ENCODE data around the gene MAP7. TPM values are rescaled to one million over a fixed set of nuclear protein-coding genes. Genes with fewer than 3 reads are reported as not detected.

The MAP7 gene
- total RNA-seq, 2 experiments from 2014 or later: 0.45 to 0.49 TPM

DNA sequence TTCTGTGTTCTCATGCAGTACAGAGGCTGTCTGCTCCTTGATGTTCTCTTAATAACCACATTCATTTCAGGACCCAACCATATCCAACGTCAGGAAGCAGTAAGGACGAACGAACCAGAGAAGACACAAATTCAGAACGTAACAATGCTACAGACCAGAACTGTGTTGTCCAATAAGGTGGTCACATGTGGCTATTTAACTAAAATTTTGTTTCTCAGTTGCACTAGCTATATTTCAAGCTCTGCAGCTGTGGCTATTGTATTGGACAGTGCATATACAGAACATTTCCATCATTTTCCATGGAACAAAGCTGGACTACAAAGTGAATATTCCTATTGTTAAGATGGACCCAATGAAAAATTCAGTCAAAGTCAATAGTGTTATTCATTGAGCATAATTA is 27.0 kb downstream of the MAP7 start:
- Histone ChIP-seq H3K27me3 (ENCODE audit: control insufficient read depth in 1 of 2, insufficient read depth in 2 of 2, low read length in 2 of 2) (no peaks in the 10 kb centered on the region), H3K4me1 (ENCODE audit: insufficient read depth, low read length) (peaks cover 14% of the 10 kb centered on the region), H3K36me3 (ENCODE audit: insufficient read depth, low read length) (no peaks in the 10 kb centered on the region), H3K9me3 (ENCODE audit: control insufficient read depth in 1 of 2, insufficient read depth in 1 of 2, low read length in 2 of 2) (no peaks in the 10 kb centered on the region), H3K4me3 (ENCODE audit: low read length) (no peak overlapping the region), H3K27ac (ENCODE audit: low read depth in 1 of 2, low read length in 2 of 2) (no peak overlapping the region)
- ChIA-PET CTCF (no interaction called here), POLR2A (no interaction called here)
- no peak for ATAC-seq (ENCODE audit: poor library complexity)
- no peak for DNase-seq
- Mint-ChIP-seq H3K36me3 (ENCODE audit: low read depth) (no peaks in the 10 kb centered on the region), H3K9me3 (no peaks in the 10 kb centered on the region), H3K27me3 (peaks cover 3% of the 10 kb centered on the region), H3K4me1 (ENCODE audit: low read depth) (peaks cover 22% of the 10 kb centered on the region), H3K27ac (no peak overlapping the region), H3K4me3 (no peak overlapping the region)
- TF ChIP-seq, protein P1, sequence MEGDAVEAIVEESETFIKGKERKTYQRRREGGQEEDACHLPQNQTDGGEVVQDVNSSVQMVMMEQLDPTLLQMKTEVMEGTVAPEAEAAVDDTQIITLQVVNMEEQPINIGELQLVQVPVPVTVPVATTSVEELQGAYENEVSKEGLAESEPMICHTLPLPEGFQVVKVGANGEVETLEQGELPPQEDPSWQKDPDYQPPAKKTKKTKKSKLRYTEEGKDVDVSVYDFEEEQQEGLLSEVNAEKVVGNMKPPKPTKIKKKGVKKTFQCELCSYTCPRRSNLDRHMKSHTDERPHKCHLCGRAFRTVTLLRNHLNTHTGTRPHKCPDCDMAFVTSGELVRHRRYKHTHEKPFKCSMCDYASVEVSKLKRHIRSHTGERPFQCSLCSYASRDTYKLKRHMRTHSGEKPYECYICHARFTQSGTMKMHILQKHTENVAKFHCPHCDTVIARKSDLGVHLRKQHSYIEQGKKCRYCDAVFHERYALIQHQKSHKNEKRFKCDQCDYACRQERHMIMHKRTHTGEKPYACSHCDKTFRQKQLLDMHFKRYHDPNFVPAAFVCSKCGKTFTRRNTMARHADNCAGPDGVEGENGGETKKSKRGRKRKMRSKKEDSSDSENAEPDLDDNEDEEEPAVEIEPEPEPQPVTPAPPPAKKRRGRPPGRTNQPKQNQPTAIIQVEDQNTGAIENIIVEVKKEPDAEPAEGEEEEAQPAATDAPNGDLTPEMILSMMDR (IDR thresholded peaks at IDR 0.05): no peak
- intact Hi-C loops (cut with DNase I, micrococcal nuclease): no loop called here

DNA sequence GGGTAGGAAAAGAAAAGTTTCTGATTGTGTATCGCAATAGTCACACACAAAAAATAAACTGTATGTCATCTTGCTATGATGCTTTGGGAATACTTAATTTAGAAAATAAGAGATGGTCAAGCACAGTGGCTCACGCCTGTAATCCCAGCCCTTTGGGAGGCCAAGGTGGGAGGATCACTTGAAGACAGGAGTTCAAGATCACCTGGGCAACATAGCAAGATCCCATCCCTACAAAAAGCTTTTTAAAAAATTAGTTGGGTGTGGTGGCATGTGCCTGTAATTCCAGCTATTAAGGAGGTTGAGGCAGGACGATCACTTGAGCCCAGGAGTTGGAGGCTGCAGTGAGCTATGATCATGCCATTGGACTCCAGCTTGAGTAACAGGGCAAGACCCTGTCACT is 27.6 kb downstream of the MAP7 start:
- ChIA-PET POLR2A (no interaction called here), CTCF (no interaction called here)
- H3K4me3 Mint-ChIP-seq: no peak overlapping the region
- H3K4me1 Mint-ChIP-seq (ENCODE audit: low read depth): peaks cover 22% of the 10 kb centered on the region
- intact Hi-C loops (cut with DNase I, micrococcal nuclease): no loop called here
- no peak overlapping the region for H3K27ac Mint-ChIP-seq
- DNase-seq (no peak), ATAC-seq (ENCODE audit: poor library complexity) (no peak)
- H3K27me3 Mint-ChIP-seq: peaks cover 3% of the 10 kb centered on the region
- Histone ChIP-seq H3K27ac (ENCODE audit: low read depth in 1 of 2, low read length in 2 of 2) (no peak overlapping the region), H3K4me3 (ENCODE audit: low read length) (no peak overlapping the region), H3K4me1 (ENCODE audit: insufficient read depth, low read length) (peaks cover 14% of the 10 kb centered on the region), H3K27me3 (ENCODE audit: control insufficient read depth in 1 of 2, insufficient read depth in 2 of 2, low read length in 2 of 2) (no peaks in the 10 kb centered on the region), H3K9me3 (ENCODE audit: control insufficient read depth in 1 of 2, insufficient read depth in 1 of 2, low read length in 2 of 2) (no peaks in the 10 kb centered on the region), H3K36me3 (ENCODE audit: insufficient read depth, low read length) (no peaks in the 10 kb centered on the region)
- H3K9me3 Mint-ChIP-seq: no peaks in the 10 kb centered on the region
- no peaks in the 10 kb centered on the region for H3K36me3 Mint-ChIP-seq (ENCODE audit: low read depth)
- TF ChIP-seq, protein P1 (IDR thresholded peaks at IDR 0.05): no peak

DNA sequence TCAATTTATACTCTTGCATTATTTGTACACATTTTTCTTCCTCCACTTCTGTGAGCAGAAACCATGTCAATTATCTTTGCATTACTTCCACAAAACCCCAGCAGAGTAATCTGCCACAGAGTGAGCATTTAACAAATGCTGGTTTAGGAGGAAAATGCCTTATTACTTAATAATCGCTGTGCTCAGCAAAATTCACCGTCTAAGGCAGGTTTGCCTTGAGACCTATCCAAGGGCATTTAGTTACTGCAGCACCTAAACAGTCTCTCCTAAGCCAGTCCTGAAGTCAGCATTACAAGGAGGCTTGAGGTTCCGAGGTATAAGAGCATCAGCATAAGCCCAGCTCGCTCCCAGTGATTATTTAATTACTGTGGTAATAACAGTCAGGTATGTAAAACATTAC is 28.3 kb downstream of the MAP7 start:
- ChIA-PET CTCF (no interaction called here), POLR2A (no interaction called here)
- no peaks in the 10 kb centered on the region for H3K9me3 Mint-ChIP-seq
- DNase-seq (no peak), ATAC-seq (ENCODE audit: poor library complexity) (no peak)
- Histone ChIP-seq H3K4me3 (ENCODE audit: low read length) (no peak overlapping the region), H3K27me3 (ENCODE audit: control insufficient read depth in 1 of 2, insufficient read depth in 2 of 2, low read length in 2 of 2) (no peaks in the 10 kb centered on the region), H3K36me3 (ENCODE audit: insufficient read depth, low read length) (no peaks in the 10 kb centered on the region), H3K4me1 (ENCODE audit: insufficient read depth, low read length) (peaks cover 14% of the 10 kb centered on the region), H3K27ac (ENCODE audit: low read depth in 1 of 2, low read length in 2 of 2) (no peak overlapping the region), H3K9me3 (ENCODE audit: control insufficient read depth in 1 of 2, insufficient read depth in 1 of 2, low read length in 2 of 2) (no peaks in the 10 kb centered on the region)
- H3K27me3 Mint-ChIP-seq: no peaks in the 10 kb centered on the region
- no peak overlapping the region for H3K27ac Mint-ChIP-seq
- no peaks in the 10 kb centered on the region for H3K36me3 Mint-ChIP-seq (ENCODE audit: low read depth)
- intact Hi-C loops (cut with DNase I, micrococcal nuclease): no loop called here
- peaks cover 18% of the 10 kb centered on the region for H3K4me1 Mint-ChIP-seq (ENCODE audit: low read depth)
- H3K4me3 Mint-ChIP-seq: no peak overlapping the region
- TF ChIP-seq, protein P1 (IDR thresholded peaks at IDR 0.05): no peak

Measured in CD4-positive, alpha-beta T cell (primary cell).